NCI-H524 treated with DMSO at 0.1 percent for 48 hours (cell line): Measurements from ENCODE around the gene UGT1A8.

Experiments
- DNase-seq: peaks from one replicate; lab custom pipeline; 2025; lab: John Stamatoyannopoulos, UW

Gene UGT1A8

DNA sequence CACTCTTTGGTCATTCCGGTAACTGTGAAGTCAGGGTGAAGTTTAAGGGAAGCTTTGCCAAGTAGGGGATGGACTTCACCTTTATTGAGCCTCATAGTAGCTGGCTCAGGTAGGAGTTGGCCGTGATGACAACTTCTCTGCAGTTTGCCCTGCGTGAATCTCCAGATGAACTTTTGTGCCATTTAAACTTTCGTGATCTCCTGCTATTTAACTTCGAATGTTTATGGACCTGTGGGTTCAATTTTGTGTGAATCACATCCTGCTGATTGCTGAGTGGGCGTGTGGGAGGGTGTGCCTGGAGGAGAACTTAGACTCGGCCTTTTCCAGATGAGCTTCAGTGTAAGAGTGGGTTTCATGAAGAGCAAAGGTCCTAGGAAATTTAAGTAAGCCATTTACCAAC, 146.8 kb downstream of the UGT1A8 start:
- DNase-seq: no peak

DNA sequence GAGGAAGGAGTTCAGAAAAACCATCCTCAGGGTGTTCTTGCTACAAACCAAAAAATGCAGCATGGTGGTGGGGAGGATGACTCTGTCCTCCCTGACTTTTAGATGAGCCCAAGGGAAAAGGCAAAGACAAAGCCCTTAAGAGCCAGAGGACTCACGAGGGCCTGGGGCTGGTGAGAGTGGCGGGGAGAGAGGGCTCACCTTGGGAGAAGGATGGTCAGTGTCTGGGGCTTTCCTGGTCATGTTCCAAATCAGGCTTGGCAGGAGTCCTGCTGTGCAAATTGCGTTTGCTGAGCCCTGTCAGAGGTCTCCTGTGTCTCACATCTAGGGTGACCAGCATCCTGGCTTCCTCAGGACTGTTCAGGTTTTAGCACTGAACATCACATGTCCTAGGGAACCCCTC, 147.3 kb downstream of the UGT1A8 start:
- DNase-seq: no peak

DNA sequence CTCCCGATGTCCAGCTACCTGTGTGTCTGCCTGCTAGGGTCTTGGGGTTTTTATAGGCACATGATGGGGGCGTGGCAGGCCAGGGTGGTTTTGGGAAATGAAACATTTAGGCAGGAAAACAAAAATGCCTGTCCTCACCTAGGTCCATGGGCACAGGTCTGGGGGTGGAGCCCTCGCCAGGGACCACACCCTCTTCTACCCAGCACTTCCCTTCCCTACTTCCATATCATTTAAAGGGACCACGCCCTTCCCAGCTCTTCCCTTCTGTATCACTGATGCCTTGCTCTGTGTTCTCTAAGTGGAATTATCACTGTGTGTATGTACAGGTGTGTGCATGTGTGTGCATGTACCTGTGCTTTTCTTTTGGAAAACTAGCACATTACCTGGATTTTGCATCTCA, 149.0 kb downstream of the UGT1A8 start:
- no peak for DNase-seq

DNA sequence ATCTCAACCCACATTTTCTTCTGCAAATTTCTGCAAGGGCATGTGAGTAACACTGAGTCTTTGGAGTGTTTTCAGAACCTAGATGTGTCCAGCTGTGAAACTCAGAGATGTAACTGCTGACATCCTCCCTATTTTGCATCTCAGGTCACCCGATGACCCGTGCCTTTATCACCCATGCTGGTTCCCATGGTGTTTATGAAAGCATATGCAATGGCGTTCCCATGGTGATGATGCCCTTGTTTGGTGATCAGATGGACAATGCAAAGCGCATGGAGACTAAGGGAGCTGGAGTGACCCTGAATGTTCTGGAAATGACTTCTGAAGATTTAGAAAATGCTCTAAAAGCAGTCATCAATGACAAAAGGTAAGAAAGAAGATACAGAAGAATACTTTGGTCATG, 150.6 kb downstream of the UGT1A8 start:
- DNase-seq: no peak

DNA sequence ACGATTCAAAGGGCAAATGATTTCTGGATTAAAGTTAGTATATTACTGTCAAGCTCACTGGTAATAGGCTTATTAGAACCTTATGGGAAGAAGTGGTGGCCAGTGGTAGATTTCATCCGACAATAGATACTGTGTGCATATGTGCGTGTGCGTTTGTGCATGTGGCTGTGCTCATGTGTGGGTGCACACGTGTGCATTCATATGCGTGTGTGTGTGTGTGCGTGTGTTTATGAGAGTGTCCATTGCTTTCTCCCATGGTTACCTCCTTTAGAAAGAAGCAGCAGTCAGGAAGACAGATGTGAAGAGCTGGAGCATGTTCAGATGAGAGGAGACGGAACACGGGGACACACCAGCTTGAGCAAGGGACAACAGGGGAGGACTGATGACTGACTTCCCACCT, 151.8 kb downstream of the UGT1A8 start:
- DNase-seq: no peak

DNA sequence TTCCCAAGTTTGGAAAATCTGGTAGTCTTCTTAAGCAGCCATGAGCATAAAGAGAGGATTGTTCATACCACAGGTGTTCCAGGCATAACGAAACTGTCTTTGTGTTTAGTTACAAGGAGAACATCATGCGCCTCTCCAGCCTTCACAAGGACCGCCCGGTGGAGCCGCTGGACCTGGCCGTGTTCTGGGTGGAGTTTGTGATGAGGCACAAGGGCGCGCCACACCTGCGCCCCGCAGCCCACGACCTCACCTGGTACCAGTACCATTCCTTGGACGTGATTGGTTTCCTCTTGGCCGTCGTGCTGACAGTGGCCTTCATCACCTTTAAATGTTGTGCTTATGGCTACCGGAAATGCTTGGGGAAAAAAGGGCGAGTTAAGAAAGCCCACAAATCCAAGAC, 154.7 kb downstream of the UGT1A8 start:
- no peak for DNase-seq

DNA sequence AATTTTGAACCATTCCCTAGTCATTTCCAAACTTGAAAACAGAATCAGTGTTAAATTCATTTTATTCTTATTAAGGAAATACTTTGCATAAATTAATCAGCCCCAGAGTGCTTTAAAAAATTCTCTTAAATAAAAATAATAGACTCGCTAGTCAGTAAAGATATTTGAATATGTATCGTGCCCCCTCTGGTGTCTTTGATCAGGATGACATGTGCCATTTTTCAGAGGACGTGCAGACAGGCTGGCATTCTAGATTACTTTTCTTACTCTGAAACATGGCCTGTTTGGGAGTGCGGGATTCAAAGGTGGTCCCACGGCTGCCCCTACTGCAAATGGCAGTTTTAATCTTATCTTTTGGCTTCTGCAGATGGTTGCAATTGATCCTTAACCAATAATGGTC, 155.2 kb downstream of the UGT1A8 start:
- no peak for DNase-seq

DNA sequence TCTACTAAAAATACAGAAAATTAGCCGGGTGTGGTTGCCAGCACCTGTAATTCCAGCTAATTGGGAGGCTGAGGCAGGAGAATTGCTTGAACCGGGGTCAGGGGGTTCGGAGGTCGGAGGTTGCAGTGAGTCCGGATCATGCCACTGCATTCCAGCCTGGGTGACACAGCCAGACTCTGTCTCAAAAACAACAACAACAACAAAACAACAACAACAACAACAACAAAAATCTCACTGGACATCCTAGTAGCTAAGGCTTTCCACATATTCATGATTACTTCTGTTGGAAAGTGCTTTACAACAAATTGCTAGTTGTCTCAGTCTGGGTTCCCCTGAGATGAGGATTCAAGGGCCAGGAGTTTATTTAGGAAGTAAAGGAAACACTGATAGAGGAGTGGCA, 156.4 kb downstream of the UGT1A8 start:
- DNase-seq: no peak

DNA sequence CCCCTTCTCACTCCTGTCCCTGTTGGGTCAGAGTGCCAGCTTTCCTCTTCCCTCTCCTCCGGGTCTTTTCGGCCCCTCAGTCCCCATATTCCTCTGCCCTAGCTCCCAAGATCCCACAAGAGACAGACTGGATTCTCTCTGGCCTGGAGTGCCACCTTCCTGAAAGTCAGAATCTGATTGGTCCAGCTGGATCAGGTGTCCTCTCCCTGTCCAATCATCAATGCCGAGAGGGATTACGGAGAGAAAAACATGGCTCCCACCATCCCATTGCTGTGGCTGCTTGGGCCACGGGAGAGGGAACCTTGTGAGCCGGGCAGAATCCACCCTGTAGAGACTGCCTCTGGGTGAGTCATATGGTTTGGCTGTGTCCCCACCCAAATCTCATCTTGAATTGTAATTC, 158.0 kb downstream of the UGT1A8 start:
- DNase-seq: no peak

DNA sequence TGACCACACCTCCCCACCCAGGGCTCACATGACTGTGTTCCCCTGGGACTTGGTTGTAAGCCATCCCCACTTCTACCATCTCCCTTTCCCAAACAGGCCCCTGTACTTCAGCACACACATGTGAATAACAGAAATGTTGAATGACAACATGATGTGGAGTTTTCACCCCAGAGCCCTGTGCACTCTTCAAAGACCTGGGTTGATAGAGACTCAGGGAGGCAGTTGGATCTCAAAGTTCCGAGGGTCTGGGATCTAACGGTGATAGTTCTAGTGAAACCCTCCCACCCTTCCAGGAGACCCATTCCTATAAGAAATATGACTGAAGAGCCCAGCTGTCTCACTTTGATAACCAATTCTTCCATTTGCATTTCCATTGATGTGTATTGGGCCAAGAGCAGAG, 160.6 kb downstream of the UGT1A8 start, which contains the start of gene MROH2A:
Gene MROH2A (plus strand): TSS at position 301 of the 400 bp plus-strand sequence. CDS start 1,029 bp downstream, outside the sequence.
- no peak for DNase-seq

DNA sequence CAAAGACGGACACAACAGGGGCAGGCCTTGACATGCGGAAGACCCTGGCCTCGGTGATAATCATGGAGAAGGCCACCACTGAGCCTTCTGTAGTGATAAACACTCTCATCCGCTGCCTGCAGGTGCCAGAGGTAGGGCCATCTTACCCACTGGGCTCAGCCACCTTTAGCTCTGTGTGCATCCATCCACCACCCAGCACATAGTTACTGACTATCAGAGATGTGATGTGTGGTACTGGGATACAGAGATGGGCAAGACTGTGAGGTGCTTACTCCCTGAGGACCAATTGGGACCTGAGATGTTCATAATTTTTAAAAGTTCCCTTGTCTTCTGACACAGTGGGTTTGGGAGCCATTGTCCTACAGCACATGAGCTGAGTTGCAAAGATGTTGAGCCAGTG, 162.3 kb downstream of the UGT1A8 start:
- DNase-seq: no peak

DNA sequence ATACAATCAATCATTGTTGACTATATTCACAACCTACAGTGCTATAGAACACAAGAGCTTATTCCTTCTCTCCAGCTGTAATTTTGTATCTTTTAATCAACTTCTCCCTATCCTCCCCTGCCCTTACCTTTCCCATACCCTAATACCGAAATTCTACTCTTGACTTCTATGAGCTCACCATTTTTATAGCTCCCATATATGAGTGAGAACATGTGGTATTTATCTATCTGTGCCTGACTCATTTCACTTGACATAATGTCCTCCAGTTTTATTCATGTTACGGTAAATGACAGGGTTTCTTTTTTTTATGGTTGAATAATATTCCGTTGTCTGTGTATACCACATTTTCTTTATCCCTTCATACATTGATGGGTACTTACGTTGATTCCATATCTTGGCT, 163.3 kb downstream of the UGT1A8 start:
- no peak for DNase-seq

DNA sequence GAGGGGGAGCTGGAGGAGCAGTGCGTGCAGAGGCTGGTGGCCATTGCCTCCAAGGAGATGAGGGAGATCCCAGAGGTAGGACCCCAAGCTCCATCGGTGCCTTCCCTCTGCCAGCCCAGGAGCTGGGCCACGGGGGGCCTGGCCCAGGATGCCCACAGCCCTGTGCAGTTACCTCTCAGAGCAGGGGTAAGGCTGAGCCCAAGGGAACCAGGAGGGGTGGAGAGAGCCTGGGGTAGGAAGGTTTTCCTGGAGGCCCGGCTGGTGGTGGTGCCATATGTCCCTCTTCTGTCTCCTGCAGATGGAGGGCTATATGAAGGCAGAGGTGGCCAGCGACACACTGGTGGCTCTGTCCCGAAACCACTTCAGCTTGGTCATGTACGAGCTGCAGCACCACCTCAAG, 172.1 kb downstream of the UGT1A8 start:
- DNase-seq: no peak

DNA sequence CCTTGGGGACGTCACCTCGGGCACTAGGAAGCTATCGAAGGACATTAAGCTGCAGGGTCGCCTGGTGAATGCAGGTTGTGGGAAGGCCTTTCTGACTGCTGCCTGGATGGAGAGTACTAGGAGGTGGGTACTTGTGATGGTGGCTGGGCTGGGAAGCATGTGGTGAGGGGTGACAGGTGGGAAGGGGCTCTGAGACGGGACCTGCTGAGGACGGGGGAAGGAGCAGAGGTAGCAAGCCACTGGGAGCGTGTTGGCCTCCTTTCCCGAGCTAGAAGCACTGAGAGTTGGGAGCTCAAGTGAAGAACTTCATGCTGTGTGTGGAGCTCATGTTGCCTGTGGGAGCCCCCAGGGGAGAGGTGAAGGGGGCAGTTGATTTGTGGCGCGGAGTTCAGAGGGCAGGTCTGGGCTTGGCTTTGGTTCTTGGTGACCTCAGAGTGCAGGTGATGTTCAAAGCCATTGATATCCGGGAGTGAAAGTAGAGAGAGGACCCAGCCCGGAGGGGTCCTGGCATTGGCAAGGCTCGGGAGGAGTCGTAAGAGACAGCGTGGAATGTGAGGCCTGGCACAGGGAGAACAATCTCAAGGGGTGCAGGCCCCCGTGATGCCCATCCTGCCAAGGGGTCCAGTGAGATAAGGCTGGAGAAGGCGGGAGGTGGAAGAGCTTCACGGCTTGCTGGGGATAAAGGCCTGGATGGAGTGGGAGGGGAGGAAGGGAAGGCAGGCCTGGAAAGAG, 173.9 kb downstream of the UGT1A8 start:
- DNase-seq: no peak

DNA sequence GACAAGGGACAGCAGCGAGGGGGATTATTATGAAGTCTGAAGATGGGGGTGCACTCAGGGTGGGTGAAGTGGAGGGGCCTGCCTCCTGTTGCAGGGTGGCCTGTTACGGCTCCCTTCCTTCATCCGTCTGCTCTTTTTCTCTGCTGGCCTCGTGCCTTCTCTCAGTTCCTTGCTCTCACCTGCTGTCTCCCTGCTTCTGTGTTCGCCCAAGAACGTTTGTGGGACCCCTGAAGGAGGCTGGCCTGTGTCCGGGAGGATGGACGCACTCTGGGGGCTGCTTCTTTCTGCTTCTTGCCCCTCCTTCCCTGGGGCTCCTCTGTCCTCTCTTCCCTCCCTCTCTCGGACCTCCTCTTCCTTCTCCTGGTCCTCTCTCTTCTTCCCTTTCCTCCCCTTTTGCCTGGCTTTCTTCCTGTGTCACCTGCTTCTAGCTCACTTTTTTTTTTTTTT, 174.5 kb downstream of the UGT1A8 start:
- no peak for DNase-seq

DNA sequence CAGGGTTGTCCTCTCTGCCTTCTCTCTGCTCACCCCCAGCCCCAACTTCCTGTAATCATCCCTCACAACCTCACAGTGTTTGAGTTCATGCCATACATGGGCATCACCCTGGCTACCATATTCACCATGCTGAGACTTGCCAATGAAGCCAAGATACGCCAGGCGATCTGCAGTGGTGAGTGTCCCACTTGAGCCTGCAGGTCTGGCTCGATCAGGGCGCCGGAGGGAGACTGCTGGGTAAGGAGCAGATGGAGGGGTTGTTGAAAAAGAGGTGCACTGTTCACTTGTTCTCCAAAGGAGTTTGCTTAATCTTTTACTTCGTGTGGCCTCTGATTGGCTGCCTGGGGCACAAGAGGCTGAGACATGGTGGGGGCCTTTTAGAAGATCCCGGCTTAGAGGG, 175.3 kb downstream of the UGT1A8 start:
- no peak for DNase-seq

DNA sequence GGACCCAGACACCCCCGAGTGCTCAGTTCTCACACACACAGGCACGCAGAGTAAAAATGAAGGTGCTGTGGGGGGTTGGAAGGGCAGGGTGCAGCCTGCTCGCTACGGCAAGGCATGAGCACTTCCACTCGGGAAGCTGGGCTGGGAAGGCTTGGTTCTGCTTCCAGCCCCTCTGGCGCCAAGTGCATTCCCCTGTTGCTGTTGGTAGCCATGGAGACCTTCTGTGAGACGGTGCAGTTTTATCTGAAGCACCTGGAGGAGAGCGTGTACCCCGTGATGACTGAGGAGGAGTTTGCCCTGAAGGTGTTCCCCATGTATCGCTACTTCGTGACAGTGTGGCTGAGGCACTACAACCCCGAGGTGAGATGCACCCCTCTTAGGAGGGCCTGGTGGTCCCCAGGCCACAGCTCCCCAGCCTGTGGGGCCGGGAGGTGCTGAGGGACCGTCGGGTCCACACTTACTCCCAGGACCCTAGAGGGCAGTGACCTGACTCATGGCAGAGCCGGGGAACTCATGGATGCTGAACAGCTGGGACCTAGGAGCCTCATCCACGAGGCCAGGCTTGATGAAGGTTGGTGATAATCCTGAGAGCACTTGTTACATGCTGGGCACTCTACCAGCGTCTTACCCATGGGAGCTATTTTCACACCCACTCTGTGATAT, 176.2 kb downstream of the UGT1A8 start:
- no peak for DNase-seq

DNA sequence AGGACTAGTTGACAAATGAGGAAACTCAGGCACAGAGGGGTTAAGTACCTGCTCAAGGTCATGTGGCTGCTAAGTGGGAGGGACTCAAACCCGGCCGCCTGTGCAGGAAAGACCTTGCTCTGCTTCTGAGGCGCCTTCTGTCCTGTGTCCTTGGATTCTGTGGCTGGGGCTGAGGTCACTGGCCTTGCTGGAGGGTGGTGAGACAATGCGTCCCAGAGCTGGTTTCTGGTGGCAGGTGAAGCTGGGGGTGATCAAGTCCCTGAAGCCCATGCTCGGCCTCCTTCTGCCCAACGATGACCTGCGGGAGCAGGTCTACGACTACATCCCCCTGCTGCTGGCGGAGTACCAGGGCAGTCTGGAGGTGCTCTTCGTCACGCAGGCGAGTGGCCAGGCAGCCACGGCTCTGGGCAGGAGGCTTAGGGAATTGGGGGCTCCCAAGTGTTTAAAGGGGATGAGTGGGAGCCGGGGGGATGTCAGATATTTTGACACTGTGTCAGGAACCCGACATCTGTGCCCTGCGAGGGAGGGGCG, 176.8 kb downstream of the UGT1A8 start:
- no peak for DNase-seq

DNA sequence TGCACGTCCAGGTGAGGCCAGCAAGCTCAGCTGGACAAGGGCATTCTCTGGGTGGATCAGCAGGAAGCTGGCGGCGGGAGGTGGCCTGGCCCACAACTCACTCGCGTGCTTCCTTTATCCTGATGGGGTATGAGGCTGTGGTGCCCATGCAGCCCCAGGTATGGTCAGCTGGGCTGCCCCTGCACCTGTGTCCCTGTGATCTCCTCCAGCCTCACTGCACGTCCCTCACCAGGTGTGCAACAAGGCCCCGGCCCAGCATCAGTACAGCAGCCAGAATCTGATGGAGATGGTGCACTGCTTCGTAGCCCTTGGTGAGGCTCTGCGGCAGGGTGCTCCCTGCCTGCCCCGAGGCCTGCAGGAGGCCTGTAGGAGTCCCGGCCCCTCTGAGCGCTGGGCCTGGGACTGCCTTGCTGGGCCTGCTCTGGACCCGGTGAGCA, 178.3 kb downstream of the UGT1A8 start:
- DNase-seq: no peak

DNA sequence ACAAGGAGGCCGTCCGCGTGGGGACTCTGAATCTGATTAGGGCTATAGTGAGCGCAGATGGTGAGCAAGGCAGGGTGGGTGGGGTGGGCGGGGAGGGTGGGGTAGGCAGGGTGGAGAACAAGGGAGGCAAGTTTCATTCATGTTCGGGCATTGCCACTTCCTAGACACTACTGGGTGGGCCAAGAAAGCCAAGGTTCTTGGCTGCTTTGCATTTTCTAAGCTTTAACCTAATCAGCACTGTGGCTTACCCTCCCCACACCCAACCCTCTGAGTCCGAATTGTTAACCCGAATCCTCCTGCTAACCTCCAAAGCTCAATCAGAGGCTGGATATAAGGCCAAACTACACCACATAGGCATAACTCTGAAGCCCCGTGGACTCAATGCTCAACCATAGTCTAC, 178.8 kb downstream of the UGT1A8 start:
- DNase-seq: no peak

DNA sequence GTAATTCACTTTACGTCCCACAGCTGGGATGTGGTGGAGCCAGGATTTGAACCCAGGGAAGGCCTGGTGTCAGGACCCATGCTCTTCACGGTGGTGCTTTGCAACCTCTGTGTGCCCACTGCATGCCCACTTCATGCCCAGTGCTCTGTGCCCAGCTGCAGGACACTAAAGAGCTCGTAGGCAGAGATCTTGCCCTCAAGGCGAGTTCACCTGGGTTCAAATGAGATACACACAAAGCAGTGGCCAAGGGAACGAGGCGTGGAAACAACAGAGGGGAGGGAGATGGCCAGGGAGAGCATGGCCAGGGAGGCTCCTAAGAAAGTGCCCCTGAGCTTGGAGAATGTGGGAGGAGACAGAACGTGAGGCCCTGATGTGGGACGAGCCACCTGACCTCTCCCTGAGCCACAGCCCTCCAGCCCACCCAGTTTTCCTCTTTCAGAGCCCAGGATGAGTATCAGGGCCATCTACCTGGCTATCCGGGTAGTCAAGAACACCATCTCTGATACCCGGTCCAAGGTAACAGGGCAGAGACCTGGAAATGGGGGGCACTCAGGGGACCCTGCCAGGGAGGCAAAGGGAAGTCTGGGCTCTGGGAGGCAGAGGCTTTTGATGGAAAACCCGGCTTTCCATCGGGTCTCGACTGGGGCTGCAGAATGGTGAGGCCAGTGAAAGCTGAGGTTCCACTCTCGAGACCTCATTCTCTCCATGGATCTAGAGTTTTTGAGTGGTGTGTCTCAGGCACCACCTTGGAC, 181.1 kb downstream of the UGT1A8 start:
- DNase-seq: no peak

DNA sequence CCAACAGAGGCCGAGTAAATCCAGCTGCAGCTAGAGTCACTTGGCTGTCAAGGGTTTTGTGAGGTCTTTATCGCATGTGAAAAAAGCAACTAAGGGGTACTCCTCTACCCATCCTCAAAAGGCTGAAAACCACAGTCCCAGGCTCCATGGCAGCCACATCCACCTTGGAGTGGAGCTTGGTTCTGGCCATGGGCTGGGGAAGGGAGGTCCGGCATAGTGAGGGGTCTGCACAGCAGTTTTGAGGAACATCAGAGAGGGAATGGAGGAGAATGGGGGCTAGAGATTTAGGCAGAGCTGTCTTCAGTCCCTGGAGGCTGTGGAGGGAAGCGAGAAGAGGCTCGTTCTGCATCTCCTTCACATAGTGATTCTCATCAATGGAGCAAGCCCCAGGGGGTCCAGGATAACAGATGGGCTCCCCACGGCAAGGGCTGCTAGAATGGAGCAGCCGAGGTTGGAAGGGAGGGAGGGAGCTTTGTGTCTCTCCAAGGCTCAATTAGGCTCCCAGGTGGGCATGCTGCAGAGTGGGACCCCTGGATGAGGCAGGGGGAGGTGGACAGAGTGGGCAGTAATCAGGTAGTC, 181.7 kb downstream of the UGT1A8 start:
- DNase-seq: peak; percentile 22
